Measurements from ENCODE around the gene GNPTG. TPM values are rescaled to one million over a fixed set of nuclear protein-coding genes. Genes with fewer than 3 reads are reported as not detected.

The GNPTG gene
- total and polyA plus RNA-seq, 2 donors (not counting 3 experiments of a cell fraction or from before 2014, with no cell fraction given), result 51.6 to 109 TPM

- peaks cover 35 to 48% of the 10 kb centered on the region in 2 experiments for H3K27me3 ChIP-seq (ENCODE audit: control insufficient read depth in 2 of 2, insufficient read depth in 2 of 2, low read length in 2 of 2)
- H3K4me2 ChIP-seq (ENCODE audit: insufficient read depth, low read length), result no peak within 1 kb of the TSS
- H4K20me1 ChIP-seq (replicated peaks; ENCODE audit: control insufficient read depth, extremely low read depth, insufficient read depth, low read length), result no peaks in the 10 kb centered on the region
- H3K27ac ChIP-seq (ENCODE audit: insufficient read depth, low read depth, low read length), result no peak within 1 kb of the TSS
- DNase-seq (ENCODE audit: low read depth, low spot score) (no peak), FAIRE-seq (no peak)
- TF ChIP-seq, protein P1, sequence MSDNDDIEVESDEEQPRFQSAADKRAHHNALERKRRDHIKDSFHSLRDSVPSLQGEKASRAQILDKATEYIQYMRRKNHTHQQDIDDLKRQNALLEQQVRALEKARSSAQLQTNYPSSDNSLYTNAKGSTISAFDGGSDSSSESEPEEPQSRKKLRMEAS (IDR thresholded peaks at IDR 0.05; ENCODE audit: insufficient read depth, insufficient read length), result no peak
- peak; percentile 85 for TF ChIP-seq EZH2 (IDR thresholded peaks at IDR 0.05; ENCODE audit: borderline replicate concordance, low read depth, low read length, severe bottlenecking)
- H3K9me3 ChIP-seq (replicated peaks; ENCODE audit: control insufficient read depth, insufficient read depth, low read length), result no peaks in the 10 kb centered on the region
- no peaks in the 10 kb centered on the region for H3K79me2 ChIP-seq (ENCODE audit: control insufficient read depth, insufficient read depth, low read length)
- ChIA-PET CTCF (interaction anchor here (1.4 kb wide), 1 partner anchor 32 kb away, joined by 5 read pairs; no protein-coding TSS in a partner anchor), POLR2A (no interaction called here)
- no peak within 1 kb of the TSS for H3K4me3 ChIP-seq (replicated peaks in 1 of 3; ENCODE audit: insufficient read depth in 1 of 3, low read depth in 1 of 3, low read length in 3 of 3)
- dilution Hi-C loops (cut with MboI; ENCODE audit: extremely low pct_ligation_motif_present, low sequenced_read_pairs), result no loop called here
- no peaks in the 10 kb centered on the region for H3K36me3 ChIP-seq (ENCODE audit: control insufficient read depth in 2 of 2, extremely low read depth in 1 of 2, insufficient read depth in 2 of 2, low read length in 2 of 2)
- H2AFZ ChIP-seq (ENCODE audit: low read depth, low read length), result no peak within 1 kb of the TSS
- no peak within 1 kb of the TSS for H3K9ac ChIP-seq (replicated peaks; ENCODE audit: extremely low read depth, insufficient read depth, low read length)
- H3K4me1 ChIP-seq (ENCODE audit: control insufficient read depth, extremely low read depth, insufficient read depth, low read length), result peaks cover 12% of the 10 kb centered on the region
- no peaks in the 10 kb centered on the region for H3K9me1 ChIP-seq (replicated peaks; ENCODE audit: control insufficient read depth, extremely low read depth, insufficient read depth, low read length)
- intact Hi-C loops (cut with micrococcal nuclease), result no loop called here
- BruUV-seq (replicated peaks), result no TSS peak
Measured at GRCh38 chr16:1333149-1333812, 18.4 kb upstream of the GNPTG start, which contains the start of gene BAIAP3. BAIAP3 (plus strand) TSS chr16:1333645; CDS start chr16:1338550, 4,905 bp downstream.

GRCh38 chr16:1333854-1334700 is 17.7 kb upstream of the GNPTG start:
- DNase-seq (ENCODE audit: low read depth, low spot score), result no peak
- H3K79me2 ChIP-seq (ENCODE audit: control insufficient read depth, insufficient read depth, low read length), result no peaks in the 10 kb centered on the region
- peaks cover 12% of the 10 kb centered on the region for H3K4me1 ChIP-seq (ENCODE audit: control insufficient read depth, extremely low read depth, insufficient read depth, low read length)
- no peak for TF ChIP-seq POLR2A (IDR thresholded peaks at IDR 0.05; ENCODE audit: low read depth, low read length)
- TF ChIP-seq, protein P1 (IDR thresholded peaks at IDR 0.05; ENCODE audit: insufficient read depth, insufficient read length), result no peak
- TF ChIP-seq POLR2AphosphoS5 (IDR thresholded peaks at IDR 0.05; ENCODE audit: insufficient read depth, low read depth, low read length), result no peak
- no peak for TF ChIP-seq FOS (IDR thresholded peaks at IDR 0.05; ENCODE audit: borderline replicate concordance, insufficient read depth, low read length)
- peak; percentile 77 for TF ChIP-seq EZH2 (IDR thresholded peaks at IDR 0.05; ENCODE audit: borderline replicate concordance, low read depth, low read length, severe bottlenecking)
- no peaks in the 10 kb centered on the region for H3K9me3 ChIP-seq (replicated peaks; ENCODE audit: control insufficient read depth, insufficient read depth, low read length)
- no peaks in the 10 kb centered on the region for H3K9me1 ChIP-seq (replicated peaks; ENCODE audit: control insufficient read depth, extremely low read depth, insufficient read depth, low read length)
- no peak for FAIRE-seq
- no peak overlapping the region for H3K9ac ChIP-seq (replicated peaks; ENCODE audit: extremely low read depth, insufficient read depth, low read length)
- peaks cover 35 to 48% of the 10 kb centered on the region in 2 experiments for H3K27me3 ChIP-seq (ENCODE audit: control insufficient read depth in 2 of 2, insufficient read depth in 2 of 2, low read length in 2 of 2)
- no peak overlapping the region for H3K27ac ChIP-seq (ENCODE audit: insufficient read depth, low read depth, low read length)
- H2AFZ ChIP-seq (ENCODE audit: low read depth, low read length), result no peak overlapping the region
- ChIA-PET POLR2A (no interaction called here), CTCF (no interaction called here)
- dilution Hi-C loops (cut with MboI; ENCODE audit: extremely low pct_ligation_motif_present, low sequenced_read_pairs), result no loop called here
- no peaks in the 10 kb centered on the region for H3K36me3 ChIP-seq (ENCODE audit: control insufficient read depth in 2 of 2, extremely low read depth in 1 of 2, insufficient read depth in 2 of 2, low read length in 2 of 2)
- no TSS peak for BruUV-seq (replicated peaks)
- intact Hi-C loops (cut with micrococcal nuclease), result no loop called here
- no peak overlapping the region for H3K4me3 ChIP-seq (replicated peaks in 1 of 3; ENCODE audit: insufficient read depth in 1 of 3, low read depth in 1 of 3, low read length in 3 of 3)
- H4K20me1 ChIP-seq (replicated peaks; ENCODE audit: control insufficient read depth, extremely low read depth, insufficient read depth, low read length), result no peaks in the 10 kb centered on the region
- H3K4me2 ChIP-seq (ENCODE audit: insufficient read depth, low read length), result no peak overlapping the region
